ENCODE measurements around the gene ANAPC15. TPM values are rescaled to one million over a fixed set of nuclear protein-coding genes. Genes with fewer than 3 reads are reported as not detected.

Gene ANAPC15
- total and polyA plus RNA-seq, 9 donors: 29.8 to 38.7 (median 35.1) TPM

DNA sequence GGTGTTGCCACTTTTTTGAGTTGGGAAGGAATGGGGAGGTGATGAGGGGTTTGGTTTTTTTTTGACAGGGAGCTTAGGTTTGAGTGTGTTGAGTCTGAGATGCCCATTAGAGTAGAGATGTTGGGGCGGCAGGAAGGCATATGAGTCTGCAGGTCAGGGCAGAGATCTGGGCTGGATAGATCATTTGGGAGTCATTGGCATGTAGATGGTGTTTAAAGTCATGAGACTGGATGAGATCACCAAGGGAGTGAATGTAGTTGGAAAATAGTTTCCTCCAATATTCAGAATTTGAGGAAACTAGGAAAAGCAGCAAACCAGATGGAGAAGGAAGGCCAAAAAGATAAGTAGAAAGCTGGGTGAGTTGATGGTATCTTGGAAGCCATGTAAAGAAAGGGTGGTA is 2.1 kb upstream of the ANAPC15 start:
- peaks cover 13% of the 10 kb centered on the region for H3K4me1 ChIP-seq (ENCODE audit: control insufficient read depth, insufficient read depth, low read length)
- H3K27me3 ChIP-seq (ENCODE audit: control insufficient read depth, insufficient read depth, low read length): peaks cover 20% of the 10 kb centered on the region
- peaks cover 11% of the 10 kb centered on the region for H3K36me3 ChIP-seq (ENCODE audit: control insufficient read depth, insufficient read depth, low read length)
- no peak for DNase-seq
- no peaks in the 10 kb centered on the region for H3K9me3 ChIP-seq (replicated peaks; ENCODE audit: control insufficient read depth, low read depth, low read length)
- 100% methylated on average over 1 of the region's 1 CpG for WGBS (ENCODE audit: insufficient coverage)
- no peak overlapping the region for H3K4me3 ChIP-seq (ENCODE audit: low read length)
- H3K27ac ChIP-seq (ENCODE audit: low read length): no peak overlapping the region

DNA sequence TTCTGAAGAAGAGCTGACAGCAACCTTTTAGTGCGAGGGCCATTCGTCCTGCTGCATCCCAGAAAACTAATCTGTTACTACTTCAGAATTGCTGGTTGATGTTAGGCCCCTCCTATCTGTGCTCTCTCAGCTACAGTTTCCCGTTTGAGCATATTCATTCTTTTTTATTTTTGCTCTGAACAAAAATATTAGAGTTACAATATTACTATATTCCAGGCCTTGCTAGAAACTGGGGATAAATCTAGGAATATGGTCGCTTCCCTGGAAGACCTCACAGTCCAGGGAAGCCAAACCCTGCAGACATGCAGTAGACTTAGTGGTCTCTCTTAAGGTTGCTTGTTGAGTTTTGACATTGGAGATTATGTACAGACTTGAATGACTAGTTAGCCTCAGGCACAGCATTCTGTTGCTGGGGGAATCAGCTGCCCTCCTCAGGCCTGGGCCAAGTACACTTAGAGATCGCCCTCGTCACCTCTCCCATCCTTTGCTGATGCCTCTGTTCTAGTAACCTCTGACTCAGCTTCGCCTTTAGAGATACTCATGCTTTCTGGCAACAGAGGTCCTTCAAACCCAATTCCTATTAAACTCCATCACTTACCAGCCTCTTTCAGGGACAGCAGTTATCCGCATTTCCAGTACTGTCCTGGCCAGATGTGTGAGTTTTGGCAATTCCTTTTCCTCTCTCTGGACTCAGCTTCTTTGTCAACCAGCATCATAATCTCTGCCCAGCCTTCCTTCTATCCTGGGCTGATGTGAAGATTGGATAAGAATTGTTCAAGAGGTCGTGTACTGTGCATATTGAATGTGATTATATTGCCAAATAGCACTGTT is 698 bp upstream of the ANAPC15 start:
- H3K27ac ChIP-seq (ENCODE audit: low read length): peak overlapping the region; percentile 100
- no peak for DNase-seq
- peaks cover 20% of the 10 kb centered on the region for H3K36me3 ChIP-seq (ENCODE audit: control insufficient read depth, insufficient read depth, low read length)
- peaks cover 13% of the 10 kb centered on the region for H3K27me3 ChIP-seq (ENCODE audit: control insufficient read depth, insufficient read depth, low read length)
- no peaks in the 10 kb centered on the region for H3K9me3 ChIP-seq (replicated peaks; ENCODE audit: control insufficient read depth, low read depth, low read length)
- 67% methylated on average over 6 of the region's 9 CpGs for WGBS (ENCODE audit: insufficient coverage)
- H3K4me1 ChIP-seq (ENCODE audit: control insufficient read depth, insufficient read depth, low read length): peaks cover 13% of the 10 kb centered on the region
- H3K4me3 ChIP-seq (ENCODE audit: low read length): peak overlapping the region; percentile 91

DNA sequence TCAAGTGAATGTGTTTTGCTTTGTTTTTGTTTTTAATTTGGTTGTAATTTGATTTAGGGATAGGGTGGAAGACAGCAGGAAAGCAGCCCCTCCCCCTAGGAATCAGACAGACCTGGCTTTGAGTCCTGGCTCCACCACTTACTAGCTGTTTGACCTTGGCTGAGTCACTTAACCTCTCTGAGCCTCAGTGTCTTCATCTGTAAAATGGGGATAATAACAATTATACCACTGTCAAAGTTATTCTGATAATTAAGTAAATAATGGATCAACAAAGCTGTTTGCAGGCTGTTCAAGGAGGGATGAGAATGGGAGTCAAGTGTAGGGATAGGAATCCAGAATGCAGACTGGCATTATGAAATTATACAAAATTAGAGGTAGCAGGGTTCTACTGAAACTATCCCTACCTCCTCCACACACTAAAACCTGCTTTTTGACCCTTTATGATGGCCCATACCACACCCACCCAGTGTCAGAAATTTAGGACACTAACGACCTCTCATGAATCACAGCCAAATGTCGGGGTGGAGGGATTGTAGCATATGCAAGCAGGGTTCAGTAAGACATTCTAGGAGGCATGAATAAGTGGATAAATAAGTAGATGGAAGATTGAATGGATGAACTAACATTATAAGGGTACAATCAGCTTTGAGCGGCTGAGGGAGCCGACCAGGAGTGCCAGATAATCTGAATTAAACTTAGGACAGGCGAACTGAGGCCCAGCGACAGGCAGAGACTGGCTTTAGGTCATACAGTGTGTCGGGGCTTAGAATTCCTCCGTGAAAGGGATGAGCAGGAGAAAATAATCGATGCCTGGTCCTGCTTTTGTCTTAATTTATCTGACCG is 974 bp downstream of the ANAPC15 start:
- DNase-seq: peak; percentile 48
- Histone ChIP-seq H3K27me3 (ENCODE audit: control insufficient read depth, insufficient read depth, low read length) (peaks cover 2% of the 10 kb centered on the region), H3K4me3 (ENCODE audit: low read length) (peak overlapping the region; percentile 91), H3K36me3 (ENCODE audit: control insufficient read depth, insufficient read depth, low read length) (peaks cover 24% of the 10 kb centered on the region), H3K4me1 (ENCODE audit: control insufficient read depth, insufficient read depth, low read length) (peaks cover 13% of the 10 kb centered on the region), H3K27ac (ENCODE audit: low read length) (peak overlapping the region; percentile 100), H3K9me3 (replicated peaks; ENCODE audit: control insufficient read depth, low read depth, low read length) (no peaks in the 10 kb centered on the region)
- WGBS (ENCODE audit: insufficient coverage): 7% methylated on average over 8 of the region's 10 CpGs

DNA sequence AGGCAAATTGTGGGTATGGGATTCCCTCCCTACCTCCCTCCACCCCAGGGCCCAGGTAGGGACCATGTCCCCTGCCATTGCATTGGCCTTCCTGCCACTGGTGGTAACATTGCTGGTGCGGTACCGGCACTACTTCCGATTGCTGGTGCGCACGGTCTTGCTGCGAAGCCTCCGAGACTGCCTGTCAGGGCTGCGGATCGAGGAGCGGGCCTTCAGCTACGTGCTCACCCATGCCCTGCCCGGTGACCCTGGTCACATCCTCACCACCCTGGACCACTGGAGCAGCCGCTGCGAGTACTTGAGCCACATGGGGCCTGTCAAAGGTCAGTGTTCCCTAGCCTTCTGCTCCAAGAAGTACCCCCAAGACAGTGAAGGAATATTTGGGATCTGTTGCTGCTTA is 6.6 kb downstream of the ANAPC15 start, which contains the start of gene TOMT:
Gene TOMT (plus strand): TSS at position 37 of the 400 bp plus-strand sequence. CDS start 28 bp downstream, at position 65.
- peaks cover 28% of the 10 kb centered on the region for H3K36me3 ChIP-seq (ENCODE audit: control insufficient read depth, insufficient read depth, low read length)
- H3K27me3 ChIP-seq (ENCODE audit: control insufficient read depth, insufficient read depth, low read length): no peaks in the 10 kb centered on the region
- peaks cover 15% of the 10 kb centered on the region for H3K4me1 ChIP-seq (ENCODE audit: control insufficient read depth, insufficient read depth, low read length)
- no peak within 1 kb of the TSS for H3K27ac ChIP-seq (ENCODE audit: low read length)
- 96% methylated on average over 12 of the region's 14 CpGs for WGBS (ENCODE audit: insufficient coverage)
- H3K4me3 ChIP-seq (ENCODE audit: low read length): no peak within 1 kb of the TSS
- no peak for DNase-seq
- no peaks in the 10 kb centered on the region for H3K9me3 ChIP-seq (replicated peaks; ENCODE audit: control insufficient read depth, low read depth, low read length)

DNA sequence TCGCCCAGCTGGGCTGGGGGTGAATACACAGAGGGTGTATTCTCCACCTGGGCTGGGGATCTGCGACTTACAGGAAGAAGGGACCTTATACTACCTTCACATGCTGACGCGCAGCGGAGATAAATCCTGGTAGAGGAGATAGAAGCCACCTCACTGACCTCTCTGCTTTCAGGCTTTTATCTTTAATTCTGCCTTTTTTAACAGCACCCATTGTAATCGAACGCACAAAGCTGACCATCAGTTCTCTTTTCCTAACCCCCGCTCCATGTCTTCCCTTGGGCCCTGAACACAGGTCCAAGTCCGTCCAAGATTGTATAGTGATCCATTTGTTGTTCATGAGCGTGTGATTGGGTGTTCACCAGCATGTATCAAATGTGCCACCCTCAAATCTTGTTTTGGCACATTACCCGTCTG is 8.7 kb downstream of the ANAPC15 start:
- H3K27ac ChIP-seq (ENCODE audit: low read length): peak overlapping the region; percentile 88
- 50% methylated on average over 3 of the region's 11 CpGs for WGBS (ENCODE audit: insufficient coverage)
- no peak for DNase-seq
- peaks cover 30% of the 10 kb centered on the region for H3K36me3 ChIP-seq (ENCODE audit: control insufficient read depth, insufficient read depth, low read length)
- peaks cover 18% of the 10 kb centered on the region for H3K4me1 ChIP-seq (ENCODE audit: control insufficient read depth, insufficient read depth, low read length)
- H3K9me3 ChIP-seq (replicated peaks; ENCODE audit: control insufficient read depth, low read depth, low read length): no peaks in the 10 kb centered on the region
- H3K4me3 ChIP-seq (ENCODE audit: low read length): peak overlapping the region; percentile 38
- H3K27me3 ChIP-seq (ENCODE audit: control insufficient read depth, insufficient read depth, low read length): no peaks in the 10 kb centered on the region

DNA sequence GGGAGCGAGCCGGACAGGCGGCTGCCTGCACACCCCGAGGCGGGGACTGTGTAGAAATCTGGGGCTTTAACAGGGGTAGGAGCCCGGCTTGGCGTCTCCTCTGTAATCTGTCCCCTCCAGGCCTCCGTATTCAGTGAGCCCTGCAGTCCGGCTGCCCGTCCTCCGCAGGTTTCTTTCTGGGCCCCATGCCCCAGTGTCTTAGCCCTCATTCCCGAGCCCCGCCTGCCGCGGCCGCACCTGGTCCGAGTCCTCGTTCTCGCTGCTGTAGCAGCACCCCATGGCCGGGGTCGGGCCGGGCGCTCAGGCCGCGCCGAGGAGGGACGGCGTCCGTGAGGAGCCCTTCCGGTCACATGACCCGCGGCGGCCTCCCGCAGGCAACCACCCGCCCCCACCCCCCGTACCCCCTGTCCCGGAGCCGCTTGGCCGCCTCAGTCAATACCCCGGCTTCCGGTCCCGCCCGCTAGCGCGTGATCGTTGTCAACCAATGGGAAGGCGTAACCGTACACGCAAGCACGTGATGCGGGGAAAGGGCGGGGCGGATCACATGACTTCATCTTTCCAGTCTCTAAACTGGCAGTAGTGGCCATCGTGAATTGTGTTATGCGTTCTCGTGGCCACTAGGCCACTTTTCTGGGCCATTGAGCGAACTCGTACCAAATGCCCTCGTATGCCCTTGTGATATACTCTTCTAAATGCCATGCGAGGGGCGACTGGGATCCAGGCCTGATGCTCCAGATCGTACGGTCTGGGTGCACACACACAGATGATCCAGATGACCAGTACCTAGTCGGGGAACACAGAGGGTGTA is 9.3 kb downstream of the ANAPC15 start, which contains the start of gene LAMTOR1:
Gene LAMTOR1 (minus strand): TSS at position 352 of the 808 bp plus-strand sequence. CDS start 73 bp downstream, at position 279.
- peak within 1 kb of the TSS; percentile 92 for H3K27ac ChIP-seq (ENCODE audit: low read length)
- H3K4me3 ChIP-seq (ENCODE audit: low read length): peak within 1 kb of the TSS; percentile 85
- no peaks in the 10 kb centered on the region for H3K9me3 ChIP-seq (replicated peaks; ENCODE audit: control insufficient read depth, low read depth, low read length)
- H3K36me3 ChIP-seq (ENCODE audit: control insufficient read depth, insufficient read depth, low read length): peaks cover 31% of the 10 kb centered on the region
- no peaks in the 10 kb centered on the region for H3K27me3 ChIP-seq (ENCODE audit: control insufficient read depth, insufficient read depth, low read length)
- H3K4me1 ChIP-seq (ENCODE audit: control insufficient read depth, insufficient read depth, low read length): peaks cover 18% of the 10 kb centered on the region
- DNase-seq: peak; percentile 100
- under 1% methylated on average over 47 of the region's 64 CpGs for WGBS (ENCODE audit: insufficient coverage)

DNA sequence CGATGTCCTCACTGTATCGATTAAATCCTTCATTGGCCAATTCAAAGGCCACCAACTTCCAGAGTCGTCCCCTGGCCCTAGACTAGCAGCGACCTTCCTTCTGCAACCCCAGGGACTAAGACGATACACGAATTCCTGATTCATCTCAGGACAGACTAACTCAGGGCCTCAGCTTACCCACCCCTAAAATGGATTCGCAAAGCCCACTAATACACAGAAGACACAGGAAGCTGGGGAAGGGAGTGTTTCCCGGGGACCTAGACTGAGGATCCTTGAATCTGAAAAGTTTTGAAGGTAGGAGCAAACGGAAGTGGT is 9.9 kb downstream of the ANAPC15 start:
- H3K4me1 ChIP-seq (ENCODE audit: control insufficient read depth, insufficient read depth, low read length): peaks cover 18% of the 10 kb centered on the region

DNA sequence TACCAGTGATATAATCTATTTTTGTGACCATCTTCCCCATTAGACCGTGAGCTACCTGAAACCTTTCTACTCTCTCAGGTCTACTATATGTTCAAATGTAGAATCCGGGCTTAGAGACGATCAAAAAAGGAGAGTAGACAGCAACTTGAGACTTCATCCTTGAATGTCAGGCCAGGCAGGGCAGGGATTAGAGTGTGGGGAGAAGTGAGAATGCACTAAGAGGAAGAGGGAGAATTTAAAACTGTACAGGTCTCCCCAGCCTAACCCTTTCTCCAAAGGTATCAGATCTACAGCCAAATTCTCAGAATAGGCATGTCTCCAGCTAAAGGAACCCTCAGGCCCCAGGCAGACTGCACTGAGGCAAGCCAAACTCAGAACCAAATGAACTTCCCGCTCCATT is 10.3 kb downstream of the ANAPC15 start:
- no peaks in the 10 kb centered on the region for H3K27me3 ChIP-seq (ENCODE audit: control insufficient read depth, insufficient read depth, low read length)
- WGBS (ENCODE audit: insufficient coverage): 15% methylated on average over 1 of the region's 4 CpGs
- H3K4me1 ChIP-seq (ENCODE audit: control insufficient read depth, insufficient read depth, low read length): peaks cover 18% of the 10 kb centered on the region
- no peaks in the 10 kb centered on the region for H3K9me3 ChIP-seq (replicated peaks; ENCODE audit: control insufficient read depth, low read depth, low read length)
- H3K4me3 ChIP-seq (ENCODE audit: low read length): peak overlapping the region; percentile 85
- H3K27ac ChIP-seq (ENCODE audit: low read length): peak overlapping the region; percentile 92
- peaks cover 38% of the 10 kb centered on the region for H3K36me3 ChIP-seq (ENCODE audit: control insufficient read depth, insufficient read depth, low read length)
- DNase-seq: no peak

More for the DNA sequence above, 9.9 kb downstream of the ANAPC15 start:
- H3K9me3 ChIP-seq (replicated peaks; ENCODE audit: control insufficient read depth, low read depth, low read length): no peaks in the 10 kb centered on the region
- peak overlapping the region; percentile 92 for H3K27ac ChIP-seq (ENCODE audit: low read length)
- H3K4me3 ChIP-seq (ENCODE audit: low read length): peak overlapping the region; percentile 85
- WGBS (ENCODE audit: insufficient coverage): 7% methylated on average over 5 of the region's 9 CpGs
- no peaks in the 10 kb centered on the region for H3K27me3 ChIP-seq (ENCODE audit: control insufficient read depth, insufficient read depth, low read length)
- DNase-seq: no peak
- peaks cover 34% of the 10 kb centered on the region for H3K36me3 ChIP-seq (ENCODE audit: control insufficient read depth, insufficient read depth, low read length)

DNA sequence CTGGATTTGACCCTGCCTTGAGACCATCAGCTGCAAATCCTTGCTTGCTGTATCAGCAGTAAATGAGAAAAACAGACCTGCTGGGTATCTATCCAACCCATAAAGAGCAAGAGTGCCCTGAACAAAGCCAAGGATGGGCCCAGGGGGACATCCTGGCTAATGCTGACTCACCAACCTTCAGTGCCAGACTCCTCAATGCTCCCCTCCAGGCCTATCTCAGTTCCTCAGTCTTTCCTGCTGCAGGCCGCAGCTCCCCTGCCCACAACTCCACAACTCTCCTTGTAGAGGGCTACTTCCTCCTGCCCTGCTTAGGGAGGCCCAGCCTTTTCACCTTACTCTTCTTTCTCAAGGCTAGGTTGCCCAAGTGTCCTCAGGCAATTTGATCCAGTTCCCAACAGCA is 12.0 kb downstream of the ANAPC15 start:
- Histone ChIP-seq H3K9me3 (replicated peaks; ENCODE audit: control insufficient read depth, low read depth, low read length) (no peaks in the 10 kb centered on the region), H3K36me3 (ENCODE audit: control insufficient read depth, insufficient read depth, low read length) (peaks cover 46% of the 10 kb centered on the region), H3K27me3 (ENCODE audit: control insufficient read depth, insufficient read depth, low read length) (no peaks in the 10 kb centered on the region), H3K4me1 (ENCODE audit: control insufficient read depth, insufficient read depth, low read length) (peaks cover 18% of the 10 kb centered on the region), H3K4me3 (ENCODE audit: low read length) (no peak overlapping the region), H3K27ac (ENCODE audit: low read length) (no peak overlapping the region)
- no peak for DNase-seq
- 44% methylated on average over 1 of the region's 1 CpG for WGBS (ENCODE audit: insufficient coverage)
